PC-3 (cell line): ENCODE measurements around the gene GRIN2B. TPM values are rescaled to one million over a fixed set of nuclear protein-coding genes. Genes with fewer than 3 reads are reported as not detected.
A peak's percentile ranks its signal among the peaks of the same experiment; 100 is the strongest.

ENCODE experiments used
- ATAC-seq: fragments of 200-7000 bp; cut with Tn5 transposase; 2 replicates; pipeline ENCODE4 v1.9.1; 2020; ENCODE audit warnings: mild to moderate bottlenecking, moderate library complexity
- BruUV-seq: library from RNA; stranded (reverse); fragments of 400-500 nt; replicated peaks from 2 replicates; lab custom pipeline; 2021; lab: Mats Ljungman, UMichigan
- CTCF ChIA-PET: fragments of 300-600 bp; sonication (Branson Sonifier 250); formaldehyde crosslinking; loops from one replicate; lab custom pipeline; 2022; ENCODE audit warnings: antibody characterized with exemption; lab: Charles Lee
- POLR2A ChIA-PET: fragments of 300-600 bp; sonication (Branson Sonifier 250); formaldehyde crosslinking; loops from one replicate; lab custom pipeline; 2022; ENCODE audit warnings: antibody characterized with exemption; ENCODE audit not compliant: unreplicated experiment; lab: Charles Lee
- DNase-seq: peaks from one replicate; pipeline ENCODE4 v3.0.0-alpha.2; 2015
- H2AFZ ChIP-seq: fragments of 300-600 bp; sonication (generic); 2 replicates; pipeline ENCODE4 v1.6.0; 2016; ENCODE audit warnings: antibody characterized with exemption, low read length
- H3F3A ChIP-seq: fragments of 300-600 bp; sonication (generic); one replicate; pipeline ENCODE4 v1.6.0; 2017; ENCODE audit warnings: antibody characterized with exemption, low read length, control low read depth, mild to moderate bottlenecking; ENCODE audit not compliant: unreplicated experiment
- H3K27ac ChIP-seq: fragments of 300-600 bp; sonication (generic); 2 replicates; pipeline ENCODE4 v1.5.1; 2016; ENCODE audit warnings: mild to moderate bottlenecking, low read length
- H3K27me3 ChIP-seq: fragments of 300-600 bp; sonication (generic); 2 replicates; pipeline ENCODE4 v1.6.1; 2016; ENCODE audit warnings: low read length, mixed read lengths
- H3K36me3 ChIP-seq: fragments of 300-600 bp; sonication (generic); 2 replicates; pipeline ENCODE4 v1.6.1; 2016; ENCODE audit warnings: low read depth, mixed run types, low read length, mixed read lengths
- H3K4me1 ChIP-seq: fragments of 300-600 bp; sonication (generic); 2 replicates; pipeline ENCODE4 v1.5.1; 2016; ENCODE audit warnings: low read length; ENCODE audit not compliant: insufficient read depth
- H3K4me2 ChIP-seq: fragments of 300-600 bp; sonication (generic); 2 replicates; pipeline ENCODE4 v1.6.0; 2016; ENCODE audit warnings: low read length
- H3K4me3 ChIP-seq: fragments of 300-600 bp; sonication (generic); 2 replicates; pipeline ENCODE4 v1.5.1; 2016; ENCODE audit warnings: mild to moderate bottlenecking, low read length, mixed read lengths
- H3K79me2 ChIP-seq: fragments of 300-600 bp; sonication (generic); 2 replicates; pipeline ENCODE4 v1.6.1; 2017; ENCODE audit warnings: low read length, mixed read lengths
- H3K9ac ChIP-seq: fragments of 300-600 bp; sonication (generic); 2 replicates; pipeline ENCODE4 v1.6.0; 2016; ENCODE audit warnings: mild to moderate bottlenecking, low read length
- H3K9me2 ChIP-seq: fragments of 300-600 bp; sonication (generic); replicated peaks from 2 replicates; pipeline ENCODE4 v1.6.1; 2016; ENCODE audit warnings: mixed run types, low read length, mixed read lengths
- H3K9me3 ChIP-seq: fragments of 300-600 bp; sonication (generic); 2 replicates; pipeline ENCODE4 v1.6.1; 2016; ENCODE audit warnings: low read length, mixed read lengths
- H4K20me1 ChIP-seq: fragments of 300-600 bp; sonication (generic); 2 replicates; pipeline ENCODE4 v1.6.1; 2016; ENCODE audit warnings: low read length, mixed read lengths
- EZH2 ChIP-seq: fragments of 300-600 bp; sonication (generic); IDR thresholded peaks from one replicate; pipeline ENCODE4 v1.6.1; 2017; ENCODE audit warnings: antibody characterized with exemption, mild to moderate bottlenecking, low read length; ENCODE audit not compliant: unreplicated experiment
- EZH2phosphoT487 ChIP-seq: fragments of 300-600 bp; sonication (generic); IDR thresholded peaks from 2 replicates; pipeline ENCODE4 v1.6.1; 2018; ENCODE audit warnings: mild to moderate bottlenecking, antibody characterized with exemption, low read length, borderline replicate concordance
- intact Hi-C: fragments of 100-400 bp; cut with micrococcal nuclease; formaldehyde crosslinking; loops from 2 replicates; pipeline ENCODE4 v1.9.0; 2023
- total RNA-seq: library from RNA; depleted of rRNA; stranded (reverse); fragments of >200 nt; gene quantifications from 2 replicates; pipeline ENCODE4 v1.2.3, GENCODE V29; 2014
- TF ChIP-seq, protein P1 (sequence below): fragments of 300-600 bp; sonication (generic); conservative IDR thresholded peaks from 2 replicates; pipeline ENCODE4 v1.5.1; 2017; ENCODE audit warnings: antibody characterized with exemption, low read depth, mild to moderate bottlenecking, low read length

The GRIN2B gene
- total RNA-seq, 1 experiment from 2014 or later: not detected

GRCh38 chr12:13964666-13965065, 16.7 kb downstream of the GRIN2B start:
- CTCF ChIA-PET: no interaction called here
- Histone ChIP-seq H3K9me2 (no peaks in the 10 kb centered on the region), H3K27ac (no peak overlapping the region), H3K9me3 (no peaks in the 10 kb centered on the region), H3K4me1 (no peaks in the 10 kb centered on the region), H3K4me2 (no peak overlapping the region), H3K79me2 (no peaks in the 10 kb centered on the region), H4K20me1 (no peaks in the 10 kb centered on the region), H3K36me3 (no peaks in the 10 kb centered on the region), H3K9ac (no peak overlapping the region), H2AFZ (no peak overlapping the region), H3K4me3 (no peak overlapping the region), H3K27me3 (peaks cover 33% of the 10 kb centered on the region), H3F3A (no peaks in the 10 kb centered on the region)
- TF ChIP-seq, protein P1, sequence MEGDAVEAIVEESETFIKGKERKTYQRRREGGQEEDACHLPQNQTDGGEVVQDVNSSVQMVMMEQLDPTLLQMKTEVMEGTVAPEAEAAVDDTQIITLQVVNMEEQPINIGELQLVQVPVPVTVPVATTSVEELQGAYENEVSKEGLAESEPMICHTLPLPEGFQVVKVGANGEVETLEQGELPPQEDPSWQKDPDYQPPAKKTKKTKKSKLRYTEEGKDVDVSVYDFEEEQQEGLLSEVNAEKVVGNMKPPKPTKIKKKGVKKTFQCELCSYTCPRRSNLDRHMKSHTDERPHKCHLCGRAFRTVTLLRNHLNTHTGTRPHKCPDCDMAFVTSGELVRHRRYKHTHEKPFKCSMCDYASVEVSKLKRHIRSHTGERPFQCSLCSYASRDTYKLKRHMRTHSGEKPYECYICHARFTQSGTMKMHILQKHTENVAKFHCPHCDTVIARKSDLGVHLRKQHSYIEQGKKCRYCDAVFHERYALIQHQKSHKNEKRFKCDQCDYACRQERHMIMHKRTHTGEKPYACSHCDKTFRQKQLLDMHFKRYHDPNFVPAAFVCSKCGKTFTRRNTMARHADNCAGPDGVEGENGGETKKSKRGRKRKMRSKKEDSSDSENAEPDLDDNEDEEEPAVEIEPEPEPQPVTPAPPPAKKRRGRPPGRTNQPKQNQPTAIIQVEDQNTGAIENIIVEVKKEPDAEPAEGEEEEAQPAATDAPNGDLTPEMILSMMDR: no peak
- TF ChIP-seq EZH2phosphoT487 (no peak), EZH2 (no peak)
- BruUV-seq: no TSS peak
- POLR2A ChIA-PET: no interaction called here
- intact Hi-C loops: no loop called here
- ATAC-seq: no peak
- no peak for DNase-seq

GRCh38 chr12:13962699-13963098, 18.7 kb downstream of the GRIN2B start:
- Histone ChIP-seq H3K79me2 (no peaks in the 10 kb centered on the region), H3K4me3 (no peak overlapping the region), H3K9me3 (no peaks in the 10 kb centered on the region), H2AFZ (no peak overlapping the region), H3K4me2 (no peak overlapping the region), H3K27me3 (peaks cover 49% of the 10 kb centered on the region), H3K4me1 (no peaks in the 10 kb centered on the region), H3K9me2 (no peaks in the 10 kb centered on the region), H3K9ac (no peak overlapping the region), H3F3A (no peaks in the 10 kb centered on the region), H3K36me3 (no peaks in the 10 kb centered on the region), H3K27ac (no peak overlapping the region), H4K20me1 (no peaks in the 10 kb centered on the region)
- ATAC-seq (no peak), DNase-seq (peak; percentile 18)
- intact Hi-C loops: no loop called here
- BruUV-seq: no TSS peak
- CTCF ChIA-PET: no interaction called here
- POLR2A ChIA-PET: no interaction called here
- TF ChIP-seq, protein P1: peak; percentile 42; the same call in 1 of the 2 replicates
- TF ChIP-seq EZH2phosphoT487: no peak
- TF ChIP-seq EZH2: no peak

DNA sequence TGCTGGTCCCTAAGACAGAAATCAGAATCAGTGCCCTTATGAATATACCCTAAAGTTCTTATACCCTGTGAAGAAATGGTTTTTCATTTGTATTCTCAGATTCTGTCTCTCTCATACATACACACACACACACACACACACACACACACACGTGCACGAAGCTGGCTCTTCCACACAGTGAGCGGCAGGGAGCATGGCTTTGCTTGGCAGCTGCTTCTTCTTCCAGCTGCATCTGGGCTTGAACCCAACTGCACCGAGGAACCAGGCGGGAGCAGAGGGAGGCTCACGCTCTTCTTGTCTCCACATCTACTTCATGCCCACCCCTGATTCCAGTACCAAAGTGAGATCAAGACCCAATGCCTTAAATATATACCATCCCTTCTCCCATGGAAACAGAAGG, 19.4 kb downstream of the GRIN2B start:
- intact Hi-C loops: no loop called here
- TF ChIP-seq, protein P1: no peak
- TF ChIP-seq EZH2phosphoT487: no peak
- TF ChIP-seq EZH2: no peak
- H3K27me3 ChIP-seq: peaks cover 57% of the 10 kb centered on the region
- H3K4me2 ChIP-seq: no peak overlapping the region
- ChIA-PET CTCF (no interaction called here), POLR2A (no interaction called here)
- no peak overlapping the region for H3K4me3 ChIP-seq
- no peaks in the 10 kb centered on the region for H3K79me2 ChIP-seq
- H3K9me2 ChIP-seq: no peaks in the 10 kb centered on the region
- H4K20me1 ChIP-seq: no peaks in the 10 kb centered on the region
- no peaks in the 10 kb centered on the region for H3K4me1 ChIP-seq
- H3K36me3 ChIP-seq: no peaks in the 10 kb centered on the region
- no TSS peak for BruUV-seq
- H3K9me3 ChIP-seq: no peaks in the 10 kb centered on the region
- no peaks in the 10 kb centered on the region for H3F3A ChIP-seq
- H3K9ac ChIP-seq: no peak overlapping the region
- ATAC-seq: no peak
- no peak for DNase-seq
- H3K27ac ChIP-seq: no peak overlapping the region
- H2AFZ ChIP-seq: no peak overlapping the region
